GM19035 (cell line): Measurements from ENCODE around the gene TP73.

Experiments
- ATAC-seq: cut with Tn5 transposase; IDR thresholded peaks from one replicate; pipeline ENCODE4 v1.9.1; 2021; ENCODE audit not compliant: unreplicated experiment

TP73 gene

DNA sequence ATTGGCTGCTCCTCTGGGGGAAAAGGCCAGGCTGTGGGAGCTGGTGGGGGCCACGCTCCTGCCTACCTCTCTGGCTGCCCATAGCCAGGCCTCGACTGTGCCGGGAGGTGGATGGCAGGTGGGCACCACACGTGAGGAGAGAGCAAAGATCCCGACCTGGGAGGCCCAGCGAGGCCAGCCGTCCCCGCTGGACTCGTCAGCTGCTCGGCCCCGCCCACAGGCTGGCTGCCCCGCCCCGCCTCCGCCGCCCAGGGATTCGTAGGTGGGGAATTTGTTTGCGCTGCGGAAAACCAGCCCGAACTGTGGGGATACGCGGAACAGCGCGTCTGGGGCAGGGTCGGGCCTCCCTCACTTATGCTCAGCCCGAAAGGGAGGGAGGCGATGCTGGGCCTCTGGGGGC, 31.7 kb downstream of the TP73 start:
- no peak for ATAC-seq

DNA sequence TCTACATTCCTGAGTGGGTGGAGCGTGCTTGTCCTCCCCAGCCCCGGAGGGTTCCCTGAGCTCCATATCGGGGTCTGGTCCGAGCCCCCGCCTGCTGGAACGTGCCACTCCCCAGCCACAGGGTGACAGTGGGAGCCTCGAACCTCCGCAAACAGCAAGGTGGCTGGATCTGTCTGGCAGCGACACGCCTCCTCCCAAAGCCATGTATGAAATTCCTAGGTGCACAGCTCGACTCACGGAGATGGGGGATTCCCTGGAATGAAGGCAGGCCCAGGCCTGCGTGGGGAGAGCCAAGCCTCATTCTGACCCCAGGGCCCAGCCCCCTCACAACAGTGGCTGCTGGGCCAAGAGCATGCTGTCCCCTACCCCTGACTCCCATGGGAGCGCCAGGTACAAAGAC, 32.9 kb downstream of the TP73 start:
- no peak for ATAC-seq

DNA sequence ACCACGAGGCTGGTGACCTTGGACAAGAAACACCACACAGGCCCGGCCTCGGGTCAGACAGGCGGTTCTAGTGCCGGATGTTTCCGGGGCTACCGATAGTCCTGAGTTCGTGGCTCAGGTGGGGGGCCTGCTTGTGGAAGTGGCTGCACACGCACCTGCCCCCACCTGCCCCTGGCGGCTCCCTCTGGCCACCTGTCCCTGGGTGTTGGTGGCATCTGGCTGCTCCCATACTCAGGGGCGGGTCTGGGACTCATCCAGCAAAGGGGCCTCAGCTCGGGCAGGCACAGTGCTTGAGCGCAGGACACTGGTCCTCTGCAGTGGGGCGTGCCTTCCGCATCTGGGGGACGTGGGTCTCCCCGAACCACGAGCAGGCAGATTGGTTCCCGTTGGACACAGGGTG, 33.6 kb downstream of the TP73 start:
- ATAC-seq: no peak

DNA sequence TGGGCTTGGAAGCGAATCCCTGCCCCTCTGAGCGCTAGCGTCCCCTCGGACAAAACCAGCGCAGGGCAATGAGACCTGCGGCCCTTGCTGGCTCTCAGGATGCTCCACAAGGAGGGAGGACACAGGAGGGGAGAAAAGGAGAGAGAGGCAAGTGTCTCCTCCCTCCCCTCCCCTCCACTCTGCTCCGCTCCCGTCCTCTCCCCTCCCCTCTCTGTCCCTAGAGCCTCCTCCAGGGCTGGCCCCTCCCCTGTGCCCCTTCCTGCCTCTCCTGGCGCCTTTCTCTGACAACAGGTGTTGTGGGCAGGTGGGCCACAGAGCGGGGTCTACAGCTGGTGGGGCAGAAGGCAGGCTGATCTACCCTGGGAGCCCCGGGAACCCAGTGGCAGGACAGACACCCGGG, 35.2 kb downstream of the TP73 start:
- no peak for ATAC-seq

DNA sequence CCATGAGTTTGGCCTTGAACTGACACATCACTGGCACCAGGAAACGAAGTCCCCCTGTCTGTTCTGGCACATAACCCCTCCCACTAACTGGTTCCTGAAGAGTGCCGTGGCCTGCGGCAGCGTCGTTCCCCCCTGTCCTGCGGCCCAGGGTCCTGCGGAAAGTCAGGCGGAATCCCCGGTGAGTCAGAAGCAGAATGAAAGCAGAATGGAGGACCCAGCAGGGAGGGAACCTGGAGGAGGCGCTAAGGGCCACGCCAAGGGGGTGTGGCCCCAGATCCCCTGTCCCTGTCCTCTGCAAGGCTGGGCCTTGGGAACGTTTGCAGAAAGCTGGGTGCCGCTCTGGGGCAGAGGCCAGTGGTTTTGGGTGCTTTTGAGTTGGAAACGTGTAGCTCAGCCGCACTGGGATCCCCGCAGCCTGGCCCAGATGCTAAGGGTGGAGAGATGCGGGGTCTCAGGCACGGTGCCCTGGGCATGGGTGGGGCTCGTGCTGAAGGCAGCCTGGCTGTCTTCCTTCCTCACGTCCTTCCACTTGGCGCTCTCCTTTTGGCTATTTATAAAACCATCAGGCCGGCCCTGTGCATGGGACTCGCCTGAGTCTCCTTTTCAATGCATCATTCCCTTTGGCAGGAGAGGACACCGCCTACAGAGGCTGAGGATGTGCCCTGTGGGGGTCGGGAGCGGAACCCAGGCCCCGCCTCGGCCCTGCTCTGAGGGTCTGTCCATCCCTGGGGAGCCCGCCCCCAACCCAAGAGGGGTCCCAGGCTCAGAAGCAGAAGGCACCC, 36.2 kb downstream of the TP73 start:
- ATAC-seq: no peak

DNA sequence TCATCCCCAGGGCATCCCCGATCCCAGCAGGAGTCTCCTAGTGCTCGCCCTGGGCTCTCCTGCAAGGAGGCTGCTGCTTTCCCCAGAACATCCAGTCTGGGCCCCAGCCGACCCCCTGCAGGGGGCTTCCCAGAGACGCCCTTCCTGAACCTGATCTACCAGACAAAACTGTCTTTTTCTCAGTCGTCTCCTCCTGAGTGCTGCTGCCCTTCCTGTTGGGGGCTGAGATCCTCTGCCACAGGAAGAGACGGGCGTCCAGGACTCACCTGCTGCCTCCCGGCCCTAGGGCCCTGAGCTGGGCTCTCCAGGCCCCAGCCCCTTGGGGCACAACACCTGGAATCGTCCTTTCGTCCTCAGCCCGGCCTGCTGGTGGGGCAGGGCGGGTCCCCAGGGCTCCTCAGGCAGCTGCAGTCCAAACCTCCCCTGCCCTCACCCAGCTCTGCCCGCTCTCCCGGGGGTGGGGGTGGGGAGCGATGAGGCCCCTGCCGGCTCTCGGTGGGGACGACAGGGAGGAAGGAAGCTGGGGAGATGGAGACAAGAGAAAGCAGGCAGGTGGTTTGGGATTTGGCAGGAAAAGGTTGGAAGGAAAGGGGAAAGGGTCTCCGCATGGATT, 36.9 kb downstream of the TP73 start:
- no peak for ATAC-seq

DNA sequence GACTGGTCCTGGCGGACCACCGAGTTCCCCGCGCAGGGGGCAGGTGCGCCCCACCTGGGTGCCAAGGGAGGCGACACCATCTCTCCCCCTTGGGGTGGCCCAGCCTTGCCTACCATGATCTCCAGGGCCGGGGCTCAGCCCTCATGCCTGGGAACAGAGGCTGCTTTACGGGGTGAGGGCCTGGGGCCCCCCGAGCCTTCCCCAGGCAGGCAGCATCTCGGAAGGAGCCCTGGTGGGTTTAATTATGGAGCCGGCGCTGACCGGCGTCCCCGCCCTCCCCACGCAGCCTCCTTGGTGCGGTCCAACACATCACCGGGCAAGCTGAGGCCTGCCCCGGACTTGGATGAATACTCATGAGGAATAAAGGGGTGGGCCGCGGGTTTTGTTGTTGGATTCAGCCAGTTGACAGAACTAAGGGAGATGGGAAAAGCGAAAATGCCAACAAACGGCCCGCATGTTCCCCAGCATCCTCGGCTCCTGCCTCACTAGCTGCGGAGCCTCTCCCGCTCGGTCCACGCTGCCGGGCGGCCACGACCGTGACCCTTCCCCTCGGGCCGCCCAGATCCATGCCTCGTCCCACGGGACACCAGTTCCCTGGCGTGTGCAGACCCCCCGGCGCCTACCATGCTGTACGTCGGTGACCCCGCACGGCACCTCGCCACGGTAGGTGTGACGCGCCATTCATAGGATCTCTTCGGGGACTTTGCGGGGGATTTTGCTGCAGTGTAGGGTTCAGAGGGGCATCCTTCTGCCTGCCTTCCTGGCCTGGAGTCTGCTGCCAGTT, 38.2 kb downstream of the TP73 start:
- ATAC-seq: no peak

DNA sequence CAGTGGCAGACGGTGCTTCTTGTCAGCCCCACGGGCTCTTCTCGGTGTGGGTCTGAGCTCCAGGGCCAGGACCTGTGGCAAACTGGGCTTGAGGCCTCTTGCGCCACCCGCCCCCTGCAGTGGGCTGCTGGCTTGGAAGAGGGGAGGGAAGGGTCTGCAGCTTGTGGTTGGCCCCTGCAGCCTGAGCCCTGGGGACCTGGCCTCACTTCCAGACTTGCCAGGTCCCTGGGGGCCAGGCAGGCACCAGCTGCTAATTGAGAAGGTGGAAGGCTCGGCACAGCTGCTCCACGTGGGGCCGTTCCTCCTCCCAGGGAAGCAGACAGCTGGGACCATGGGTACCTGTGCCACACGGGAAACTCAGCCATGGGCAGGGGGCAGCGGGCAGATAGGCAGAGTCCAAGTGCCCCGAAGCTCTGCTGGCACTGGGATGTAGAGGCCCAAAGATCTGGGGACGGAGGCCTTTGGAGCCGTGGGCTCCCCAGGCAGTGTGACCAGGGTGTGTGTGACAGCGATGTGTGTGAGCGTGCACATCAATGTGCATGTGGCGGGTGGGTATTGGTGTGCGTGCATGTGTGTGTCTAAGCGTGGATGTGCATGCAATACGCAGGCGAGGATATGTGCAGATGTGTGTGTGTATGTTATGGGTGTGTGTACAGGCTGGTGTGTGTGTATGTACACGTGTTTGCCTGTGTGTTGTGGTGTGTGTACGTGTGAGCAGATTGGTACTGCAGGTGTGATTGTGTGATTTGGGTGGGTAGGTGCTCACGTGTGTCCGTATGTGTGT, 39.3 kb downstream of the TP73 start:
- ATAC-seq: no peak

DNA sequence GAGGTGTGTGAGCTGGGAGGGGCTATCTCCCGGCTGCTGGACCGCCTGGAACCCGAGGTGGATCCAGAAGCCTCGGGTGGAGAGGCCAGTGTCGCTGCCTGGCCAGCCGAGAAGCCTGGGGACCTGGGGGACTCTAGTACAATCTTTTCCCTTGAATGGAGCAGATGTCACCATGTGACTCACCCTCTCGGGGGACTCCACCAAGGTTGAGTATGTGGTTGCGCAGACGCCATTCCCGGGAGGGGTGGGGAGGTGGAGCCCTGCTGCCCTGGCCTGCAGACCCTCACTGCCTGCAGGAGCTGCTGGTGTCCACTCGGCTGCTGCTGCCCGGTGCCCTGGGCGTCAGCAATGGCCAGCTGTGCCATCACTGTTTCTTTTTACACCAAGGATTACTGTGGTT, 40.3 kb downstream of the TP73 start:
- no peak for ATAC-seq

DNA sequence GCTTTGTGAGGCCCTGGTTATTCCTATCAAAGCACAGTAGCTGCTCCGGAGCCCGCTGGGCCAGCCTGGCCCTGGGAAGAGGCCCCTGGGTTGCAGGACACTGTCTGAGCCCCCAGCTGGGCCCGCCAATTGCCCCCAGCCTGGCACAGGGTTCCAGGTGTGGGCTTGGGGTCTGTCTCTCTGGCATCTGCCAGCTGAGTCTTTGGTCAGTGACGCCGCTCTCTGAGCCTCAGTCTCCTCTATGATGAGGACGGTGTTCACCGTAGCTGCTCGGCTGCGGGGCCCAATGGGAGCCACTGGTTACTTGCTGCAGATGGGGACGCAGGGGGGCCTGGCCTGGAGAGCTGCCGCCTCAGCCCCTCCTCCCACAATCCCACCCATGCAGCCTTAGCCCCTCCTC, 41.0 kb downstream of the TP73 start:
- ATAC-seq: no peak

DNA sequence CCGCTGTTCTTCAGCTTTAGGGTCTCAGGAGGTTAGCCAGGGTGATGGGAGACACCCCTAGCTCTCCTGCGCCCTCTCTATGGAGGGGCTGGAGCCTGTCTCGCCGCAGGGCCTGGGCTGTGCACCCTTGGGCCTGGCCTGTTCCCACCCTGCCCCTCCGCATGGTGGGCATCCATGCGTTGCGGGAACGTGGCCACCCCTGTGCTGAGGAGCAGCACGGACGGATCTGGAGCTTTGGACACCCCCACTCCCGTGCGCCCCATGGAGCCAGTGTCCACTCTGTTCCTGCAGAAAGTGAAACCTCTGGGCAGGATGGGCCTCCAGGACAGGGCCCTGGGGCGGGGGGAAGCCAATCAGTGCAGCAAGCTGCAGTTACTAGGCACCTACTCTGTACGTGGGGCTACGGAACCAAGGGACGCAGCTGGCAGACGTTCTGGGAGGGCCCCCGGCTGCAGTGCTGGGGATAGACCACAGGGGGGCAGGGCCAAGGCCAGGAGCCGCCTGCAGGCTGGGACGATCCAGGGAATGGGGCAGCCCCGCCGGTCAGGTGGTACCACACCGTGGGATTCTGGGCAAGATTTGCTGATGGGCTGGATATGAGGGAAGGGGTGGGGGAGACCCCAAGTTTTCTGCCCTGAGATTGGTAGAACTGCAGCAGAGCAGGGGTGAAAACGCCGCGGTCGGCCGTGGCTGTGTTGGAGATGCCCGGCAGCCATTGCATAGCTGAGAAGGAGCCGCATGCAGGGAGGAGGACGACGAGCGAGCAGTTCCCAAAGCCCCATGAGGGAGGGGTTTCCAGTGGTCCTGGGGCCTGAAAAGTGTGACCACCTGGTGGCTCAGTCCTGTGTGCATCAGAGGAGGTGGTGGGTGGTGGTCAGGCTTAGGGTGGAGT, 43.3 kb downstream of the TP73 start:
- ATAC-seq: no peak

DNA sequence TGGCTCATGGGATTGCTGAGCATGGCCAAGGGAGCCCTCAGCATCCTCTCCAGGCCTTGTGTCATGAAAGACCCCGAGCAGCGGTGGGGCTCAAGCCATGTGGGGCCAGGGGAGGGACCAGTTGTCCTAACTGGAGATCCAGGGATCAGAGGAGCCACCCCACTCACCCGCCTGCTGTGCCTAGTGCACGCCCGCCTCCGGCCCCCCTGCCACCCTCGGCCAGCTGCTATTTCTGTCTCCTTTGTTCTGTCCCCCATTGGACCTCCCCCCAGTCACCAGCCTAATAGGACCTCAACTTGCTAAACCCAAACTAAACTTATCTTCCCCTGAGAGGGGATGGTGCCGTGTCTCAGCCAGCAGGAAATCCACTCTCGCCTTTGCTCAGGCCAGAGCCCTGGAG, 44.4 kb downstream of the TP73 start:
- ATAC-seq: no peak

DNA sequence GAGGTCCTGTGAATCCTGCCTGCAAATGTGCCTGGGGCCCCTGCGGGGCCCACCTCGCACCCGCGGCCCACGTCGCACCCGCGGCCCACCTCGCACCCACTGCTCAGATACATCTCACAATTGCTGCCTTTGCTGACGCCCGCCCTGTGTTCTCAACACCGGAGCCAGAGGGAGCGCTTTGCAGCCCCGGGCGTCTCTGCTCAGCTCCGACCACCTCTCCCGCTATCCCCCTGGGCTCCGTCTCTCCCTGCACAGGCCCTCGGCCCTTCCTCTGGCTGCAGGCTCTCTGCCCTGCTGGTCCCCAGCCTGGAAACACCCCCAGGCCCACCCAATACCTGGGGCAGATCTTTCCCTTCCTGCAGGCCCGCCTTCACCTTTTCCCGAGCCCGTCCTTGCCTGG, 44.8 kb downstream of the TP73 start:
- no peak for ATAC-seq

DNA sequence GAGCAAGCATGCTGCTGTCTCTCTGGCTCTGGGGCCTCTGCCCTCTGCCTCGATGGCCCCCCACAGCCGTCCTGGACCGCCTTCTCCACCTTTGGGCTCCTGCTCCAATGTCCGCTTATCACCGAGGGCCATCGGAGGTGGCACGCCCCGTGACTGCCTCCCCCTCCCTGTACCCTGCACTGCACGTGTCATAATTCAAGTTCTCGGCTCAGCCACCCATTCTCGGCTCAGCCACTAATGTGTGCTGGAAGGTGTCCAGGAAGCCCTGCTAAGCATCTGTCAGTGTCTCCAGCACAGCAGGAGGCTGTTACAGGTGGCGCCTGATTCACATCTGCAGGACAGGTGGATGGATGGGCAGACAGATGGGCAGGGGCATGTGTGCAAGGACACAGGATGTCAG, 45.5 kb downstream of the TP73 start:
- no peak for ATAC-seq

DNA sequence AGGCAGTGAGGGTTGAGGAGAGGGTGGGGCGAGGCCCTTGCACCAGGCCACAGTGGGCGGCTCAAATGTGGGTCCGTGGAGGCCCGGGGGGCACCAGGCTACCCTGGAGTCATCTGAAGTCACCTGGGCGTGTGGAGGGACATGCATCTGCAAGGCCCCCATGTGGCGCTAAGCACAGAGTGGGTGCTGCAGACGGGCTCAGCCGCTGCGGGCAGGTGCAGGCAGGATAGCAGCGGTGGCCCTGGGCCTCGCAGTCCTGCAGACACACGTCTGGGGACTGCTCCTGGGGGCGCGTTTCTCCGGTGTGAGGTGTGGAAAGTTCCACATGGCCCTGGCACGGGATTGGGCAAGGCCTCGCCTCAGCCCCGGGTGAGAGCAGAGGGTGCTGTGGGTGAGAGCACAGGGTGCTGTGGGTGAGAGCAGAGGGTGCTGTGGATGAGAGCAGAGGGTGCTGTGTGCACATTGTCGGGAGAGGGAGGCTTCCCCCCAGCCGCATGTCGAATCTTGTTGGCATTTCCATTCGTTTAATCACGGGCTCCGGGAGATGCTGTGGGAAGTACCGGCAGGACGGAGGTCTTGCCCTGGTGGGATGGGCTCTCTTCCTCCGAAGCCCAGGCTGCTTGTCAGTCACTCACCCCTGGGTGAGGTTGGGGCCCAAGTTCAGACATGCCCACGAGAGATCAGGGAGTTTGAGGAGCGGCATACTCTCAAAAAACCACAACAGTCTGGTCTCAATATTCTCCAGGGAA, 46.5 kb downstream of the TP73 start:
- ATAC-seq: no peak

DNA sequence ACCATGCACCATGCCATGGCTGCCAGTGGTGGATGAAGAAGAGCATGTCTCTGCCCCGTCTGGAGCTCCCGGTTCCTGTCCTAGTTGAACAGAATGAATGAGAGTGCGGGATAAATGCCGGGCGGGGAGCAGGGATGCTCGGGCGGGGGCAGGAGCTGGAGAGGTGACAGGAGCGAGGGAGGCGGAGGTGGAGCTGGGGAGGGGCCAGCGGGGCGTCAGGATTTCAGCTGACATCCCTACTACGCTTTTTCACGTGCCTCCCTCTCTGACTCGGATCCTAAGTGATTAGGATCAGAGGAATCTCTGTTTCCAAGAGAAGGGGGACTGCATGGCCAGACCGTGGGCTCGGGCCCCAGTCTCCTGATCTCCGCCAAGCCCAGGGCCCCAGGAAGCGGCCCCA, 47.3 kb downstream of the TP73 start:
- no peak for ATAC-seq

DNA sequence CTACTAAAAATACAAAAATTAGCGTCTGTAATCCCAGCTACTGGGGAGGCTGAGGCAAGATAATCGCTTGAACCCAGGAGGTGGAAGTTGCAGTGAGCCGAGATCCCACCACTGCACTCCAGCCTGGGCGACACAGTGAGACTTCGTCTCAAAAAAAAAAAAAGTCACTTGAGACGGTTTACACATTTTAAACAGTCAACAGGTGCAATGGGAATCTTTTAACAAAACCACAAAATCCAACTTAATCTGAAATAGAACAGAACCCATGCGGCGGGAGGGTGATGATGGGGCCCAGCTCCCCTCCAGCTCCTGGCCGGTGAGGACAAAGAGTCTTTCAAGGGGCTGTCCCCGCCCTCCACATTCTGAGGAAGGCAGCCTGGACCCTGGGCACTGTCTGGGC, 48.3 kb downstream of the TP73 start:
- no peak for ATAC-seq

DNA sequence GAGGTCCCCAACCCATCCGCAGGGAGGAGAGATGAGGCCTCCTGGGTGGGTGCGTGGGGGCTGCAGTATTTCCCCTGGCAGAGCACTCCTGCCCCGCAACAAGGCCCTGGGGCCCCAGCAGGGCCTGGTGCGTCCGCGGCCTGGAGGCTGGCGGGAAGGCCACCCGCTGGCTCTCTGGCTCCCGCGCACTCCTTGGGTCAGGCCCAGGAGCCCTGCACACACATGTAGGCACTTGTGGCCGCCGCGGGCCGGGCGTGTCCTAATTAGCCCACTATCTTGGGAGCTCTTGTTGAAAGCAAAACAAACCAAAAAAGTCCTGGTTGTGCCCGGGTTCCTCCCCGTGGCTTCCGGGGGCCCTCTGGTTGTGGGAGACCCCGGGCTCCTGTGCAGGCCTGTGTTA, 50.2 kb downstream of the TP73 start:
- no peak for ATAC-seq

DNA sequence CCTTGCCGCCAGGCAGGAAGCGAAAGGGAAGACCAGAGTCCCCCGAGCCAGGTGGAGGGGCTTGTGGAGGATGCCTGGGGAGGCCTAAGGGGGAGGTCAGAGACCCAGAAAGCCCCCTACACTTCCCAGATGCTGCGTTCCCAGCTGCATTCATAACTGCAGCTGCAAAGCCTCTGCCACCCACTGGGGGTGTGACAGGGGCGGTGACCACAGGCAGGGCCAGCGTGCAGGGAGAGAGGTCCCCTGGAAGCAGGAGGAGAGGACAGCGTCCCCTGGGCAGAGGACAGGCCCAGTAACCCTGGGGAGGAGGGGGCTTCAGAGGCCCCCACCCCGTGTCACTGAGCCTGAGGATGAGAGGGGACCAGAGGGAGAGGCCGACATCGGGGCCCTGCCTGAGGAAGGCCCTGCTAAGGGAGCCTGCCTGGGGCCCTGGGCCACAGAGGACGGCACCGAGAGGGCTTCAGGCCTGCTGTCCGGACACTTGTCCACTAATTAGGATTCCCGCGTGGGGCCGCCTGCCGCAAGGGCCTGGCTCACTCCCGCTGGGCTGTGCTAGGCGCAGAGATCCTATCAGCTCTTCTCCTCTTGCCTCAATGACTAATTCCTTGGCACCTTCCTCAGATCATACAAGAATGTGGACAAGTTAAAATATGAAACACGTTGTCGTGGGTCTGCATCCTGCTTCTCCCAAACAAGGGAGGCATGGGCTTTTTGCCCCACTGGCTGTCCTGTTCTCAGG, 50.8 kb downstream of the TP73 start:
- no peak for ATAC-seq
